Ishikawa (cell line): ENCODE results near the gene GSN.

Source experiments
- CEBPB ChIP-seq: IDR thresholded peaks from 2 replicates; pipeline ENCODE4 v1.6.1; 2012
- CREB1 ChIP-seq: IDR thresholded peaks from 2 replicates; pipeline ENCODE4 v1.6.1; 2012; ENCODE audit warnings: low read depth
- EGR1 ChIP-seq: IDR thresholded peaks from 2 replicates; pipeline ENCODE4 v1.6.1; 2012
- EP300 ChIP-seq: IDR thresholded peaks from 2 replicates; pipeline ENCODE4 v1.6.1; 2012; ENCODE audit warnings: borderline replicate concordance
- FOXM1 ChIP-seq: IDR thresholded peaks from 2 replicates; pipeline ENCODE4 v1.6.1; 2012; ENCODE audit warnings: low read depth, borderline replicate concordance
- MAX ChIP-seq: IDR thresholded peaks from 2 replicates; pipeline ENCODE4 v1.6.1; 2012
- NFIC ChIP-seq: IDR thresholded peaks from 2 replicates; pipeline ENCODE4 v1.6.1; 2012
- RAD21 ChIP-seq: IDR thresholded peaks from 2 replicates; pipeline ENCODE4 v1.6.1; 2012; ENCODE audit warnings: low read depth
- REST ChIP-seq: IDR thresholded peaks from 2 replicates; pipeline ENCODE4 v1.6.1; 2012; ENCODE audit warnings: low read depth, mild to moderate bottlenecking
- TAF1 ChIP-seq: IDR thresholded peaks from 2 replicates; pipeline ENCODE4 v1.6.1; 2012; ENCODE audit warnings: low read depth, mild to moderate bottlenecking
- TCF12 ChIP-seq: IDR thresholded peaks from 2 replicates; pipeline ENCODE4 v1.6.1; 2012; ENCODE audit warnings: low read depth
- TEAD4 ChIP-seq: IDR thresholded peaks from 2 replicates; pipeline ENCODE4 v1.6.1; 2012
- USF1 ChIP-seq: IDR thresholded peaks from 2 replicates; pipeline ENCODE4 v1.6.1; 2012
- YY1 ChIP-seq: IDR thresholded peaks from 2 replicates; pipeline ENCODE4 v1.6.1; 2012; ENCODE audit warnings: low read depth
- ZBTB7A ChIP-seq: IDR thresholded peaks from 2 replicates; pipeline ENCODE4 v1.6.1; 2012; ENCODE audit warnings: low read depth

GSN gene

GRCh38 chr9:121281614-121282276 lies 13.8 kb downstream of the GSN start:
- TF ChIP-seq EGR1 (no peak), TEAD4 (peak; percentile 78), NFIC (peak; percentile 96), EP300 (peak; percentile 95), RAD21 (peak; percentile 15; the same call in 1 of the 2 replicates), FOXM1 (peak; percentile 90), MAX (peak; percentile 69), CREB1 (peak; percentile 35; the same call in 1 of the 2 replicates), TAF1 (no peak), REST (no peak), USF1 (peak; percentile 83), ZBTB7A (no peak; the same call in 1 of the 2 replicates), CEBPB (peak; percentile 62; the same call in 1 of the 2 replicates), YY1 (no peak), TCF12 (peak; percentile 99)

GRCh38 chr9:121282277-121283079 lies 14.5 kb downstream of the GSN start:
- TF ChIP-seq TAF1 (no peak), CEBPB (peak; percentile 63)

GRCh38 chr9:121283080-121283398 lies 15.1 kb downstream of the GSN start:
- TF ChIP-seq REST (no peak), MAX (no peak), ZBTB7A (no peak), NFIC (no peak), RAD21 (no peak), TCF12 (no peak), FOXM1 (no peak), YY1 (no peak)

- TF ChIP-seq FOXM1 (no peak), NFIC (no peak)
Measured at GRCh38 chr9:121283856-121284732, 16.1 kb downstream of the GSN start.

GRCh38 chr9:121284733-121285451 lies 16.9 kb downstream of the GSN start:
- TF ChIP-seq TEAD4 (no peak), NFIC (no peak), FOXM1 (no peak), CEBPB (no peak), MAX (no peak), ZBTB7A (no peak), RAD21 (no peak), CREB1 (no peak), EP300 (no peak), REST (no peak)
